ENCODE measurements around the gene CADM1.

DNA sequence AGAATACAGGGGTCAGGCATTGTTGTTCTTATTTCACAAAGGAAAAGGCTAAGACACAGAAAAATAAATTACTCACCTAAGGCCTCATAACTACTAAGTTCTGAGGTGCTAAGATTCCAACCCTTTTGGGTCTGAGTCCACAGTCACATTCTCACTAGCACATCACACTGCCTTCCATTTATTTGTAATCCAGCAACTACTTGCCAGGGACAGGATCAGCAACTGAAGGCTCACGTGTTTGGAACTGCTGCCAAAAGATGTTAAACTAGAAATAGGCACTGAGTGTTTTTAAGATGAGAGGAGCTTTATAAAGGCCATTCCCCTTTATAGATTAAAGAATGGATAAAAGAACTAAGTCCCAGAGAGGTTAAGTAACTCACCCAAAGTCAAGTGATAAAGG is 58.0 kb downstream of the CADM1 start:
- TF ChIP-seq, protein P1, sequence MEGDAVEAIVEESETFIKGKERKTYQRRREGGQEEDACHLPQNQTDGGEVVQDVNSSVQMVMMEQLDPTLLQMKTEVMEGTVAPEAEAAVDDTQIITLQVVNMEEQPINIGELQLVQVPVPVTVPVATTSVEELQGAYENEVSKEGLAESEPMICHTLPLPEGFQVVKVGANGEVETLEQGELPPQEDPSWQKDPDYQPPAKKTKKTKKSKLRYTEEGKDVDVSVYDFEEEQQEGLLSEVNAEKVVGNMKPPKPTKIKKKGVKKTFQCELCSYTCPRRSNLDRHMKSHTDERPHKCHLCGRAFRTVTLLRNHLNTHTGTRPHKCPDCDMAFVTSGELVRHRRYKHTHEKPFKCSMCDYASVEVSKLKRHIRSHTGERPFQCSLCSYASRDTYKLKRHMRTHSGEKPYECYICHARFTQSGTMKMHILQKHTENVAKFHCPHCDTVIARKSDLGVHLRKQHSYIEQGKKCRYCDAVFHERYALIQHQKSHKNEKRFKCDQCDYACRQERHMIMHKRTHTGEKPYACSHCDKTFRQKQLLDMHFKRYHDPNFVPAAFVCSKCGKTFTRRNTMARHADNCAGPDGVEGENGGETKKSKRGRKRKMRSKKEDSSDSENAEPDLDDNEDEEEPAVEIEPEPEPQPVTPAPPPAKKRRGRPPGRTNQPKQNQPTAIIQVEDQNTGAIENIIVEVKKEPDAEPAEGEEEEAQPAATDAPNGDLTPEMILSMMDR (IDR thresholded peaks at IDR 0.05) = no peak
- no peak for TF ChIP-seq POLR2A (IDR thresholded peaks at IDR 0.05)

Measured in heart left ventricle (tissue), 13 donors.